NOMO-1 treated with DMSO at 0.1 percent for 48 hours (cell line): ENCODE data around the gene GPNMB.

ENCODE experiments used
- DNase-seq: peaks from one replicate; lab custom pipeline; 2025; ENCODE audit not compliant: unreplicated experiment; lab: John Stamatoyannopoulos, UW

Gene GPNMB

GRCh38 chr7:23268746-23269145, 22.2 kb downstream of the GPNMB start:
- no peak for DNase-seq

GRCh38 chr7:23272275-23272674, 25.7 kb downstream of the GPNMB start:
- DNase-seq: no peak

GRCh38 chr7:23273141-23273599, 26.6 kb downstream of the GPNMB start:
- DNase-seq: peak; percentile 80

- no peak for DNase-seq
These were observed 29.3 kb downstream of the GPNMB start for GRCh38 chr7:23275912-23276311.

GRCh38 chr7:23276376-23276775, 29.8 kb downstream of the GPNMB start:
- peak; percentile 79 for DNase-seq

- no peak for DNase-seq
These were observed 30.4 kb downstream of the GPNMB start for GRCh38 chr7:23276947-23277346.

- DNase-seq: peak; percentile 88
These were observed 30.9 kb downstream of the GPNMB start for GRCh38 chr7:23277359-23277989.

- no peak for DNase-seq
These were observed 33.4 kb downstream of the GPNMB start for GRCh38 chr7:23279819-23280525.

GRCh38 chr7:23283086-23283485, 36.5 kb downstream of the GPNMB start:
- DNase-seq: no peak

- no peak for DNase-seq
These were observed 38.3 kb downstream of the GPNMB start for GRCh38 chr7:23284871-23285270.

GRCh38 chr7:23285657-23286646, 39.4 kb downstream of the GPNMB start:
- no peak for DNase-seq

- DNase-seq: peak; percentile 10
These were observed 41.0 kb downstream of the GPNMB start for GRCh38 chr7:23287612-23288011.

GRCh38 chr7:23290993-23291392, 44.4 kb downstream of the GPNMB start:
- DNase-seq: no peak

GRCh38 chr7:23291957-23292560, 45.5 kb downstream of the GPNMB start:
- no peak for DNase-seq

GRCh38 chr7:23292623-23293022, 46.0 kb downstream of the GPNMB start:
- no peak for DNase-seq

GRCh38 chr7:23293500-23294073, 47.0 kb downstream of the GPNMB start:
- no peak for DNase-seq

GRCh38 chr7:23294549-23295400, 48.2 kb downstream of the GPNMB start:
- DNase-seq: peak; percentile 37

- no peak for DNase-seq
These were observed 48.8 kb downstream of the GPNMB start for GRCh38 chr7:23295401-23295697.

- no peak for DNase-seq
These were observed 51.7 kb downstream of the GPNMB start for GRCh38 chr7:23298141-23298881.
